Measurements from ENCODE around the gene CBX8.
"Not testable (repeated sequence)": the region's sequence is repeated elsewhere in the genome, so short reads cannot be mapped to it uniquely, and the experiment has no call there.

Gene CBX8

GRCh38 chr17:79758271-79758670 is 38.6 kb downstream of the CBX8 start:
- in situ Hi-C loops (cut with MboI; ENCODE audit: low sequenced_read_pairs) = no loop called here

GRCh38 chr17:79757140-79757745 is 39.6 kb downstream of the CBX8 start:
- in situ Hi-C loops (cut with MboI; ENCODE audit: low sequenced_read_pairs) = no loop called here

- in situ Hi-C loops (cut with MboI; ENCODE audit: low sequenced_read_pairs) = no loop called here
Observed at GRCh38 chr17:79755591-79755990, 41.3 kb downstream of the CBX8 start.

- in situ Hi-C loops (cut with MboI; ENCODE audit: low sequenced_read_pairs) = not testable (repeated sequence)
Observed at GRCh38 chr17:79754903-79755302, 42.0 kb downstream of the CBX8 start.

GRCh38 chr17:79754370-79754769 is 42.5 kb downstream of the CBX8 start:
- in situ Hi-C loops (cut with MboI; ENCODE audit: low sequenced_read_pairs) = no loop called here

- in situ Hi-C loops (cut with MboI; ENCODE audit: low sequenced_read_pairs) = no loop called here
Observed at GRCh38 chr17:79752175-79752574, 44.7 kb downstream of the CBX8 start.

- in situ Hi-C loops (cut with MboI; ENCODE audit: low sequenced_read_pairs) = no loop called here
Observed at GRCh38 chr17:79750650-79751545, 46.0 kb downstream of the CBX8 start.

GRCh38 chr17:79749958-79750357 is 46.9 kb downstream of the CBX8 start:
- in situ Hi-C loops (cut with MboI; ENCODE audit: low sequenced_read_pairs) = no loop called here

- in situ Hi-C loops (cut with MboI; ENCODE audit: low sequenced_read_pairs) = no loop called here
Observed at GRCh38 chr17:79749156-79749815, 47.6 kb downstream of the CBX8 start.

GRCh38 chr17:79748295-79749099 is 48.4 kb downstream of the CBX8 start:
- in situ Hi-C loops (cut with MboI; ENCODE audit: low sequenced_read_pairs) = no loop called here

GRCh38 chr17:79747508-79748294 is 49.2 kb downstream of the CBX8 start:
- in situ Hi-C loops (cut with MboI; ENCODE audit: low sequenced_read_pairs) = no loop called here

GRCh38 chr17:79746889-79747507 is 49.9 kb downstream of the CBX8 start:
- in situ Hi-C loops (cut with MboI; ENCODE audit: low sequenced_read_pairs) = no loop called here

- in situ Hi-C loops (cut with MboI; ENCODE audit: low sequenced_read_pairs) = no loop called here
Observed at GRCh38 chr17:79745641-79746105, 51.2 kb downstream of the CBX8 start.

GRCh38 chr17:79743614-79744013 is 53.3 kb downstream of the CBX8 start:
- in situ Hi-C loops (cut with MboI; ENCODE audit: low sequenced_read_pairs) = no loop called here

- in situ Hi-C loops (cut with MboI; ENCODE audit: low sequenced_read_pairs) = no loop called here
Observed at GRCh38 chr17:79742951-79743476, 53.9 kb downstream of the CBX8 start.

GRCh38 chr17:79742589-79742918 is 54.3 kb downstream of the CBX8 start:
- in situ Hi-C loops (cut with MboI; ENCODE audit: low sequenced_read_pairs) = no loop called here

Data from HL-60/S4 treated with retinoic acid at 250 ng/mL for 4 days and 3 days (cell line).